GM19035 (cell line): ENCODE data around the gene KIAA1671.

Experiments used
- ATAC-seq: cut with Tn5 transposase; IDR thresholded peaks from one replicate; pipeline ENCODE4 v1.9.1; 2021; ENCODE audit not compliant: unreplicated experiment

KIAA1671 gene

GRCh38 chr22:25007444-25008106 lies 55.1 kb downstream of the KIAA1671 start:
- ATAC-seq: no peak

DNA sequence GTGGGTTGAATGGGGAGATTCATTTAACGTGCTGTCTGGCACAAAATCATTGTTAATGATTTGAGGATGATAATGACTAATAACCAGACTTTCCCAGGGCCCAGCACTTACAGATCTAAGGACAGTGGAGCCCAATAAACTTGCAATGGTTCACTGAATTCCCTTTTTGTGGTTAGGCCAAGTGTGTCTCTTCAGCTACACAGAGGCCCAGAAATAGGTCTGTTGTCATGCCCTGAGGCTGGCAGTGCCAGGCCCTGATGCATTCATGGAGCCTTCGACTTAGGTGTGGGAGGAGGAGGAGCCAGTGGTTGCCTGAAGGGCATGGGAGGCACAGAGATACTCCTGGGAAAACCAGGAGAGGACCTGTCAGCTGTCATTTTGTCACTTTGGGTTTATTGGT lies 56.1 kb downstream of the KIAA1671 start:
- ATAC-seq: no peak

DNA sequence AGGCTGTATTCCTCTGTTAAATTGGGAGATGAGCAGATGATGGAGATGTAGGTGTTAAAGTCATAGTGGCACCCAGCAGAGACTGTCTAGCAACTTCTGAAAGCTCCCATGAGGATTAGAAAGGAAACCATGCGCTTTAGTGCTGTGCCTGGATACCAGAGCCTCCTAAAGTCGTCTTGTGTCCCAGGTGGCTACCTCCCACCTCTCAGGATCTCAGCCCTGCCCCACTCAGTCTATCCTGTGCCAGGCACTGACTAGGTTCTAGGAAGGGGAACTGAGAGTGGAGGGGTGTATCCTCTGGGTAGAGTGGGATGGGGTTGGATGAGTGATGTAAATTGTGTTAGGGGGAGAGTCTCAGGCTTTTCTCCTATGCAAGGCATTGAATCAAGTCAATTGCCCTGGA lies 60.2 kb downstream of the KIAA1671 start:
- ATAC-seq: no peak

DNA sequence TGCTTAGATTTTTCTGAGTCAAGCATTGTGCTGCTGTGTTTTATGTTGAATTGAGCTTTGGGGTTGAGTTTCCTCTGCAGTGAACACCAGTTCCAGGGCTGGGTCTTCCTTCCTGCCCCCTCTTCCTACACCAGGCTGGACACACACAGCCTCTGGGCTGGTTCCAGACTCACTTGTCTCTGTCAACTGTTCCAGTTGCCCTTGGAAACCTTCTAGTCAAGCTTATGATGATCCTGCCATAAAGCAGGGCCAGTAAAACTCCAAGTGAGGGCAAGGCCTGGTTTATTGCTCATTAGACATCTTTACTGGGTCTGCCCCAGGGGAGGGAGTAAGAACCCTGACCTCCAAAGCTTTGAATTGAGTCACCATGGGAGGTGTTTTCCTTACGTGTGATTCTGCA lies 61.1 kb downstream of the KIAA1671 start:
- ATAC-seq: no peak

GRCh38 chr22:25014896-25015755 lies 62.6 kb downstream of the KIAA1671 start:
- no peak for ATAC-seq

- no peak for ATAC-seq
Observed at GRCh38 chr22:25016311-25016710, 63.8 kb downstream of the KIAA1671 start.

DNA sequence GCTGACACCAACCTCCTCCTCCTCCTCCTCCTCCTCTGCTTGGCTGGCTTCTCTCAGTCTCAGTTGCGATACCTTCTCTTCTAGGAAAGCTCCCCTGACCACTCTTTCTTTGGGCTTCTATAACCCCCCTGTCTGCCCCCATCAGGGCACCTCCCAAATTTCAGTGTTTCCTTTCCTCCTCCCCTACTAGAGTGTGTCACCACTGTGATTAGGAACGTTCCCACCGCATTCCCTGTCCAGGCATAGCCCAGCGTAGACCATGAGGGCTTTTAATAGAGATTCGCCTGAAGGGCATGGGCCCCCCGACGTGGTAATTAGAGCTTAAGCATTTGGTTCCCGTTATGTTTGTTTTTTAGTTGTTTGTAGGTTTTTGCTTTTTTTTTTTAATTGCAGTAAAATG lies 65.5 kb downstream of the KIAA1671 start:
- ATAC-seq: no peak

DNA sequence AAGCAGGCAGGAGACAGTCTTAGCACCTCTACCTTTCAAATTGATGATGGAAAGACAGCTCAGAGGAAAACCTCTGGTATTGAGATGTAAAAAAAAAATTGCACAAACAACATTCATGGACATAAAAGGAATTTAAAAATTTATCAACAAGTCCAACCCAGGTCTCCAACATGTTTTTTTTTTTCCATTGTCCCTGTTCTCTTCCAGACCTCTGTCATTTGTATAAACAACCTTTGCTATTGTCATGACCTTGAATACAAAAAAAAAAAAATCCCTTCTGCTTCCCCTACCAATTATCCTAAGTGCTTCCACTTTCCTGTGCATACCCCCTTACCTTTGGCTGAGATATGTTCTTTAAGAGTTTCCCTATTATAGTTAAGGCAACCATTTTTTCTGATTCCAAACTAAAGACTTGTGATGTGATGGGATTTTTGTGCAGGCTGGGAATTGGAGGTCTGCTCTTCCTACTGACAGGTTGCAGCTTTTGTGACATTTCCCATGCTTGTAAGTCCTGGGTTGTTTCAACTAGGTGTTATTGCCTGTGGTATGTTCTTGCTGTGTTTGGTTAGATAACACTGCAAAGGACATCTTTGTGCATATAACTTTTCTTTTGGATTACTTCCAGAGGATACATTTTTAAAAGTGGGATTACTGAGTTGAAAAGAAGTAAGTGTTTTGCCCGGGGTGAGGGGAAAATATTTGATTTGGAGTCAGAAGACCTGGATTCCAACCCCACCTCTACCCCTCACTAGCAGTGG lies 67.1 kb downstream of the KIAA1671 start:
- ATAC-seq: no peak

DNA sequence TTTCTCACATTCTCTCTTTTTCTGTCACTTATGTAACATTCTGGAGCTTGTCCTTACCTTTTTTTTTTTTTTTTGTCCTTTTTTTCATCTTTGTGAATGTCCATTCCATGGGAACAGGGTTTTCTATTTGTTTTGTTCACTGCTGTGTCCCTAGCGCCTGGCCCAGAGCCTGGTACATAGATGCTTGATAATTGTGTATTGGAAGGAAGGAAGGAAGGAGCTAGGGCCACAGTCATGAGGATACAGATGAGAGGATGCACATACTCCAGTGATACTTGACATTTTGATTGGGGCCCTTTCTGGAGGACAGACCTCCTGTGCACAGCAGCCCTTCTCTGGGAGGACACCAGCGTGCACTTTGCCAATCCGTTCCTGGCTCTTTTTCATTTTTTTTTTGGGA lies 68.9 kb downstream of the KIAA1671 start:
- no peak for ATAC-seq

DNA sequence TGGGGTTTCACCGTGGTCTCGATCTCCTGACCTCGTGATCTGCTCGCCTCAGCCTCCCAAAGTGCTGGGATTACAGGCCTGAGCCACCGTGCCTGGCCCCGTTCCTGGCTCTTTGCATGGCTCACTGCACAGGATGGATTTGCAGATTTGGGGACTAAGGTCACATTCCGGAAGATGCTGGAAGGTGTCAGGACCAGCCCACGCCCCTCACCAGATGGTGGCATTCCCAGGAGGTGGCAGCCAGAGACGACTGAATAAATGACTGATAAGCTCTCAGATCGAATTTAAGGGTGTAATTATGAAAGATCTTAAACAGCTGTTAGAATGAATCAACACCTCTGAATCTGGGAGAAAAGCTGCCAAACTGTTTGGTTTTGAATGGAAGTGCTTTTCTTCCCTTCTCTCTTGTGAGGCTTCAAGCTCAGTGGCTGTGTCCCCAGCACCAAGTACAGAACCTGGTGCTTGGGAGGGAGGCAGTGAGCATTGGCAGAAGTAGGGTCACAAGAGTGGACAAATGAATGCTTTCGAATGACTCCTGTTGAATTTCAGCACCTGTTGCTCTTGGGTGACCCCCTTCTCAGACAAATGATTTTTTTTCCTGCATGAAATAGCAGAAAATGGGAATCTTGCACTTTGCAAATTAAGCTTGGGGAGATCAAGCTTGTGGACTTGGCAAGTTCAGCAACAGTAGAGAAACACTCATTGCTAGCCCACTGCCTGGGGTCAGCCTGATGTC lies 69.6 kb downstream of the KIAA1671 start:
- no peak for ATAC-seq

DNA sequence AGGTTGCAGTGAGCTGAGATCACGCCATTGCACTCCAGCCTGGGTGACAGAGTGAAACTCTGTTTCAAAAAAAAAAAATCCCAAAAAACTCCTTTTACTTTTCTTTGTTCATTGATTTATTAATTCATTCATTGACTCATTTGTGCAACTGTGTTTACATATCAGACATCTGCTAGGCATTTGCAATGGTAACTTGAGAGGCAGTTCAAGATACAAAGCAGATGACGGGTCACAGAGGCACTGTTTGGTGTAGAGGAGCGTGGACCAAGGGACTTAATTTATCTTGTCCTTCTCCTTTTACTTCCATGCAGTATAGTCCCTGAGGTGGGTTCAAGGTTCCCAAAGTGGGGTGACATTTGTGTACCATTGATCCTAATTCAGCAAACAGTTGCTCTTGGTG lies 71.4 kb downstream of the KIAA1671 start:
- no peak for ATAC-seq

- ATAC-seq: no peak
Observed at GRCh38 chr22:25024895-25025294, 72.4 kb downstream of the KIAA1671 start.

GRCh38 chr22:25025491-25026400 lies 73.2 kb downstream of the KIAA1671 start:
- no peak for ATAC-seq

- no peak for ATAC-seq
Observed at GRCh38 chr22:25027043-25027906, 74.8 kb downstream of the KIAA1671 start.

DNA sequence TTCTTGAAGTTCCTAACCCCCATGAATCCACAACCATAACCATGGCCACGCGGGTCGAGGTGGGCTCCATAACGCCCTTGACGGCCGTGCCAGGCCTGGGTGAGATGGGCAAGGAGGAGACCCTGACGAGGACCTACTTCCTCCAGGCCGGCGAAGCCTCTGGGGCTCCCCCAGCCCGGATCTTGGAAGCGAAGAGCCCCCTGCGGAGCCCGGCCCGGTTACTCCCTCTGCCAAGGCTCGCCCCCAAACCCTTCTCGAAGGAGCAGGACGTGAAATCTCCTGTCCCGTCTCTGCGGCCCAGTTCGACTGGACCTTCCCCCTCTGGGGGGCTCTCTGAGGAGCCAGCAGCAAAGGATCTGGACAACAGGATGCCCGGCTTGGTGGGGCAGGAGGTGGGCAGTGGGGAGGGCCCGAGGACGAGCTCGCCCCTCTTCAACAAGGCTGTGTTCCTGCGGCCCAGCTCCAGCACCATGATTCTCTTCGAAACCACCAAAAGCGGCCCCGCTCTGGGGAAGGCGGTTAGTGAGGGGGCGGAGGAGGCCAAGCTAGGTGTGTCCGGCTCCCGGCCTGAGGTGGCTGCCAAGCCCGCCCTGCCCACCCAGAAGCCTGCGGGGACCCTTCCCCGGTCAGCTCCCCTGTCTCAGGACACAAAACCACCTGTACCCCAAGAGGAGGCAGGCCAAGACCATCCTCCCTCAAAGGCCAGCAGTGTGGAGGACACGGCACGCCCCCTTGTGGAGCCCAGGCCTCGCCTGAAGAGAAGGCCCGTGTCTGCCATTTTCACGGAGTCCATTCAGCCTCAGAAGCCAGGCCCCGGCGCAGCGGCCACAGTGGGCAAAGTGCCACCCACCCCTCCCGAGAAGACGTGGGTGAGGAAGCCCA lies 75.7 kb downstream of the KIAA1671 start:
- no peak for ATAC-seq

GRCh38 chr22:25028841-25029141 lies 76.3 kb downstream of the KIAA1671 start:
- ATAC-seq: no peak

- no peak for ATAC-seq
Observed at GRCh38 chr22:25029181-25029580, 76.7 kb downstream of the KIAA1671 start.

DNA sequence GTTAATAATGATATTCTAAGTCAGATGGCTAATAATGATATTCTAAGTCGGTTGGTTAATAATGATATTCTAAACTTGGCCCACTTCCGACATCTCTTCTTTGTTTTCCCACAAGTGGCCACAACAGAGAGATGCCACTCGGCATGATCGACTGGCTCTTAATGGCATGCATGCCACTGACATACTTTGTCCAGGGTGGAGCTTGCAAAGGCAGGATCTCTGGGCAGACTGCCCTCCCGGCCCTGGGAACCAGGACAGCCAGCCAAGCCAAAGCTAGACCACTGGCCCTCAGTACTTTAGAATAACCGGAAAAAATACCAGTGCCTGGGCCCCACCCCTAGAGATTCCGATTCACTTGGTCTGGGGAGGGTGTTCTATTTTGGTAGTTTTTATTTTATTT lies 78.1 kb downstream of the KIAA1671 start:
- ATAC-seq: no peak
